ENCODE measurements around the gene ATP5PO. TPM values are rescaled to one million over a fixed set of nuclear protein-coding genes. Genes with fewer than 3 reads are reported as not detected.

Gene ATP5PO
- total and polyA plus RNA-seq, 2 donors (not counting 1 experiment from before 2014, with no cell fraction given) = 123 to 139 TPM

DNA sequence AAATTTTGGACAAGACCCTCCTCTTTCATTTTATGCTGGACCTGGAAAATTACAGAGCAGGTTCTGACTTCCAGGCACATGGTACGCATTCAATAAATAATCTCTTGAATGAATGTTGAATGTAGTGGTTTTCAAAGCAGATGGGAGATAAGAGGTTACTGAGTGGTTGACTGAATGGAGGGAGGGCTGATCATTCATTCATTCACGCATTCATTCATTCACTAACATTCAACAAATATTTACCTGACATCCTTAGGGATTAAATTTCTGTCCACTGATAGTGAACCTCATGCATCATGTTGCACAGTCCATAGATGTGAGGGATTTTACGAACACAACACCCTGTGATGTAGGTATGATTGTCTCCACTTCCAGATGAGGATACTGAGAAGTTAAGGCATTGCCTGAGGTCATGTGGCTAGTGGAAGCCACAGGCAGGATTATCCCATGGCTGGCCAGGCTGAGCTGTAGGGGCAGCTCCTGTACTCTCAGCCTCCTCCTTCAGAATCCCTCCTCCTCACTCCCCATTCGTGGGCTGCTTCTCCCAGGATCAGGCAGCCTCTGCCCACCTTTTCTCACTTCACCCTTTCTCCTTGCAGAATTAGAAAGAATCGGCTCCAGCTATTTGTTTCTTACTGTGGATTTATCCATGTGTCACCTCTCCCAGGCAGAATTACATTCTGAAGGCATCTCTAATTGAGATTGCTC lies 48.4 kb upstream of the ATP5PO start:
- ChIA-PET POLR2A (interaction anchor here (0.6 kb wide), 2 partner anchors 10 to 17 kb away, joined by 3 read pairs; no protein-coding TSS in a partner anchor), CTCF (interaction anchor here (0.6 kb wide), 1 partner anchor 250 kb away, joined by 3 read pairs; no protein-coding TSS in a partner anchor)
- Histone ChIP-seq H3K36me3 (replicated peaks in 1 of 2; ENCODE audit: control extremely low read depth in 1 of 2, control insufficient read depth in 1 of 2, extremely low read depth in 1 of 2, insufficient read depth in 2 of 2, low read length in 1 of 2) (no peaks in the 10 kb centered on the region), H3K27me3 (replicated peaks in 1 of 4; ENCODE audit: control extremely low read depth in 1 of 4, control insufficient read depth in 3 of 4, insufficient read depth in 4 of 4, low read length in 3 of 4) (no peaks in the 10 kb centered on the region), H2AFZ (ENCODE audit: insufficient read depth, low read depth, low read length, poor library complexity, severe bottlenecking) (no peak overlapping the region), H3K9ac (ENCODE audit: low read length) (no peak overlapping the region), H3K9me3 (ENCODE audit: control extremely low read depth in 1 of 3, control insufficient read depth in 2 of 3, insufficient read depth in 1 of 3, low read length in 2 of 3) (peaks cover 0 to 8% (median 6%) of the 10 kb centered on the region in 3 donors), H3K4me1 (ENCODE audit: control insufficient read depth in 2 of 2, insufficient read depth in 2 of 2, low read length in 2 of 2) (no peaks in the 10 kb centered on the region), H3K79me2 (ENCODE audit: control insufficient read depth, insufficient read depth, low read length) (no peaks in the 10 kb centered on the region), H3K27ac (ENCODE audit: low read length in 2 of 2) (no peak overlapping the region), H3K4me2 (replicated peaks; ENCODE audit: low read depth, low read length, poor library complexity, severe bottlenecking) (no peak overlapping the region), H3K4me3 (ENCODE audit: control extremely low read depth in 1 of 5, extremely low read depth in 1 of 5, insufficient read depth in 1 of 5, low read depth in 2 of 5, low read length in 4 of 5) (no peak overlapping the region), H4K20me1 (ENCODE audit: control insufficient read depth, insufficient read depth, low read length, poor library complexity, severe bottlenecking) (no peaks in the 10 kb centered on the region)
- TF ChIP-seq, protein P1, sequence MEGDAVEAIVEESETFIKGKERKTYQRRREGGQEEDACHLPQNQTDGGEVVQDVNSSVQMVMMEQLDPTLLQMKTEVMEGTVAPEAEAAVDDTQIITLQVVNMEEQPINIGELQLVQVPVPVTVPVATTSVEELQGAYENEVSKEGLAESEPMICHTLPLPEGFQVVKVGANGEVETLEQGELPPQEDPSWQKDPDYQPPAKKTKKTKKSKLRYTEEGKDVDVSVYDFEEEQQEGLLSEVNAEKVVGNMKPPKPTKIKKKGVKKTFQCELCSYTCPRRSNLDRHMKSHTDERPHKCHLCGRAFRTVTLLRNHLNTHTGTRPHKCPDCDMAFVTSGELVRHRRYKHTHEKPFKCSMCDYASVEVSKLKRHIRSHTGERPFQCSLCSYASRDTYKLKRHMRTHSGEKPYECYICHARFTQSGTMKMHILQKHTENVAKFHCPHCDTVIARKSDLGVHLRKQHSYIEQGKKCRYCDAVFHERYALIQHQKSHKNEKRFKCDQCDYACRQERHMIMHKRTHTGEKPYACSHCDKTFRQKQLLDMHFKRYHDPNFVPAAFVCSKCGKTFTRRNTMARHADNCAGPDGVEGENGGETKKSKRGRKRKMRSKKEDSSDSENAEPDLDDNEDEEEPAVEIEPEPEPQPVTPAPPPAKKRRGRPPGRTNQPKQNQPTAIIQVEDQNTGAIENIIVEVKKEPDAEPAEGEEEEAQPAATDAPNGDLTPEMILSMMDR (IDR thresholded peaks at IDR 0.05) = no peak
- no peak for TF ChIP-seq EZH2 (IDR thresholded peaks at IDR 0.05; ENCODE audit: borderline replicate concordance, insufficient read depth, low read depth, low read length, poor library complexity, severe bottlenecking)
- intact Hi-C loops (cut with micrococcal nuclease) = no loop called here
- H3K4me3 Mint-ChIP-seq = no peak overlapping the region
- H3K4me1 Mint-ChIP-seq = peaks cover 3% of the 10 kb centered on the region
- ATAC-seq (ENCODE audit: low read depth) = no peak
- DNase-seq = no peak
- peaks cover 6% of the 10 kb centered on the region for H3K9me3 Mint-ChIP-seq (ENCODE audit: insufficient read depth)
- no peaks in the 10 kb centered on the region for H3K27me3 Mint-ChIP-seq
- no peak overlapping the region for H3K27ac Mint-ChIP-seq
- 94% methylated on average over 3 of the region's 5 CpGs for WGBS (ENCODE audit: insufficient coverage)

DNA sequence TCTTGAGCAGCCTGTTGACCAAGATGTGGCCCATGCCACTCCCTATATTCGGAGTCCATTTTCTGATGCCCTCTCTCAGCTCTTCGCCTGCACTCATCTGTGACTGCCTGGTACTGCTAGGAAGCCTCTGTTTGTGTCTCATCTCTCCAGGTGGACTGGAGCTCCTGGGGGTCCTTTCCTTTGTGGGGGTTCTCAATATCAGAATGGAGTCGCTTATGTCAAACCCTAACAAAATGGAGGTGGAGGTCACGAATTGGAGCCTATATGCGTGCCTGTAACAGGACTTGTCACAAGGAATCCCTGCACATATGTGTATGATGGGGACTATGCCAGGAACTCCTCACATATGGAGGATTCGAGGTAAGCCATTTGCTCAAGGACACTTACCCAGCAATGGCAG lies 46.7 kb upstream of the ATP5PO start:
- H3K27me3 Mint-ChIP-seq = no peaks in the 10 kb centered on the region
- WGBS (ENCODE audit: insufficient coverage) = 96% methylated on average over 5 of the region's 6 CpGs
- H3K9me3 ChIP-seq (ENCODE audit: control extremely low read depth in 1 of 3, control insufficient read depth in 2 of 3, insufficient read depth in 1 of 3, low read length in 2 of 3) = peaks cover 0 to 8% (median 6%) of the 10 kb centered on the region in 3 donors
- DNase-seq (no peak), ATAC-seq (ENCODE audit: low read depth) (no peak)
- no peaks in the 10 kb centered on the region for H3K4me1 Mint-ChIP-seq
- no peaks in the 10 kb centered on the region for H3K27me3 ChIP-seq (replicated peaks in 1 of 4; ENCODE audit: control extremely low read depth in 1 of 4, control insufficient read depth in 3 of 4, insufficient read depth in 4 of 4, low read length in 3 of 4)
- no peaks in the 10 kb centered on the region for H3K79me2 ChIP-seq (ENCODE audit: control insufficient read depth, insufficient read depth, low read length)
- H3K9ac ChIP-seq (ENCODE audit: low read length) = no peak overlapping the region
- intact Hi-C loops (cut with micrococcal nuclease) = no loop called here
- TF ChIP-seq, protein P1 (IDR thresholded peaks at IDR 0.05) = no peak
- no peak for TF ChIP-seq EZH2 (IDR thresholded peaks at IDR 0.05; ENCODE audit: borderline replicate concordance, insufficient read depth, low read depth, low read length, poor library complexity, severe bottlenecking)
- no peak overlapping the region for H3K27ac Mint-ChIP-seq
- H3K4me2 ChIP-seq (replicated peaks; ENCODE audit: low read depth, low read length, poor library complexity, severe bottlenecking) = no peak overlapping the region
- ChIA-PET CTCF (no interaction called here), POLR2A (no interaction called here)
- H3K4me1 ChIP-seq (ENCODE audit: control insufficient read depth in 2 of 2, insufficient read depth in 2 of 2, low read length in 2 of 2) = no peaks in the 10 kb centered on the region
- H3K4me3 Mint-ChIP-seq = no peak overlapping the region
- H2AFZ ChIP-seq (ENCODE audit: insufficient read depth, low read depth, low read length, poor library complexity, severe bottlenecking) = no peak overlapping the region
- H3K36me3 ChIP-seq (replicated peaks in 1 of 2; ENCODE audit: control extremely low read depth in 1 of 2, control insufficient read depth in 1 of 2, extremely low read depth in 1 of 2, insufficient read depth in 2 of 2, low read length in 1 of 2) = no peaks in the 10 kb centered on the region
- no peak overlapping the region for H3K4me3 ChIP-seq (ENCODE audit: control extremely low read depth in 1 of 5, extremely low read depth in 1 of 5, insufficient read depth in 1 of 5, low read depth in 2 of 5, low read length in 4 of 5)
- no peaks in the 10 kb centered on the region for H4K20me1 ChIP-seq (ENCODE audit: control insufficient read depth, insufficient read depth, low read length, poor library complexity, severe bottlenecking)
- H3K27ac ChIP-seq (ENCODE audit: low read length in 2 of 2) = no peak overlapping the region
- H3K9me3 Mint-ChIP-seq (ENCODE audit: insufficient read depth) = peaks cover 6% of the 10 kb centered on the region

Data from B cell (primary cell).